ENCODE results near the gene TTYH3. TPM values are rescaled to one million over a fixed set of nuclear protein-coding genes. Genes with fewer than 3 reads are reported as not detected.

Gene TTYH3
- total RNA-seq, 1 donor from 2014 or later: 237 TPM

- no peak for TF ChIP-seq CTCF (conservative IDR thresholded peaks at IDR 0.05)
- Mint-ChIP-seq H3K9me3 (no peaks in the 10 kb centered on the region), H3K4me1 (peaks cover 74% of the 10 kb centered on the region), H3K4me3 (peak overlapping the region; percentile 36), H3K36me3 (ENCODE audit: low read depth) (no peaks in the 10 kb centered on the region), H3K27ac (ENCODE audit: unreplicated experiment) (peak overlapping the region; percentile 81), H3K27me3 (ENCODE audit: low read depth) (peaks cover 2% of the 10 kb centered on the region)
- no peak for DNase-seq (ENCODE audit: low read depth, low spot score)
Observed at GRCh38 chr7:2616387-2617324, 15.1 kb upstream of the TTYH3 start.

- Mint-ChIP-seq H3K27ac (ENCODE audit: unreplicated experiment) (peak overlapping the region; percentile 99), H3K27me3 (ENCODE audit: low read depth) (peaks cover 2% of the 10 kb centered on the region), H3K4me1 (peaks cover 79% of the 10 kb centered on the region), H3K4me3 (peak overlapping the region; percentile 36), H3K9me3 (no peaks in the 10 kb centered on the region), H3K36me3 (ENCODE audit: low read depth) (no peaks in the 10 kb centered on the region)
- no peak for DNase-seq (ENCODE audit: low read depth, low spot score)
- TF ChIP-seq CTCF (conservative IDR thresholded peaks at IDR 0.05): no peak
Observed at GRCh38 chr7:2617325-2617905, 14.4 kb upstream of the TTYH3 start.

GRCh38 chr7:2619116-2619515 is 12.7 kb upstream of the TTYH3 start:
- H3K27me3 Mint-ChIP-seq (ENCODE audit: low read depth): peaks cover 2% of the 10 kb centered on the region
- DNase-seq (ENCODE audit: low read depth, low spot score): no peak
- H3K4me3 Mint-ChIP-seq: no peak overlapping the region
- H3K27ac Mint-ChIP-seq (ENCODE audit: unreplicated experiment): no peak overlapping the region
- H3K9me3 Mint-ChIP-seq: no peaks in the 10 kb centered on the region
- H3K36me3 Mint-ChIP-seq (ENCODE audit: low read depth): no peaks in the 10 kb centered on the region
- TF ChIP-seq CTCF (conservative IDR thresholded peaks at IDR 0.05): no peak
- H3K4me1 Mint-ChIP-seq: peaks cover 64% of the 10 kb centered on the region

- no peak for TF ChIP-seq CTCF (conservative IDR thresholded peaks at IDR 0.05)
- Mint-ChIP-seq H3K4me1 (peaks cover 53% of the 10 kb centered on the region), H3K4me3 (peak overlapping the region; percentile 22), H3K27ac (ENCODE audit: unreplicated experiment) (peak overlapping the region; percentile 78), H3K36me3 (ENCODE audit: low read depth) (no peaks in the 10 kb centered on the region), H3K9me3 (no peaks in the 10 kb centered on the region), H3K27me3 (ENCODE audit: low read depth) (peaks cover 2% of the 10 kb centered on the region)
- DNase-seq (ENCODE audit: low read depth, low spot score): no peak
Observed at GRCh38 chr7:2621061-2621828, 10.5 kb upstream of the TTYH3 start.

- H3K4me1 Mint-ChIP-seq: peaks cover 44% of the 10 kb centered on the region
- no peak overlapping the region for H3K4me3 Mint-ChIP-seq
- TF ChIP-seq CTCF (conservative IDR thresholded peaks at IDR 0.05): no peak
- no peak for DNase-seq (ENCODE audit: low read depth, low spot score)
- H3K27me3 Mint-ChIP-seq (ENCODE audit: low read depth): peaks cover 2% of the 10 kb centered on the region
- H3K27ac Mint-ChIP-seq (ENCODE audit: unreplicated experiment): no peak overlapping the region
- H3K9me3 Mint-ChIP-seq: no peaks in the 10 kb centered on the region
- no peaks in the 10 kb centered on the region for H3K36me3 Mint-ChIP-seq (ENCODE audit: low read depth)
Observed at GRCh38 chr7:2621948-2622640, 9.7 kb upstream of the TTYH3 start.

Data from neural crest cell (in vitro differentiated cells).